Measurements from ENCODE around the gene BPIFB4. TPM values are rescaled to one million over a fixed set of nuclear protein-coding genes. Genes with fewer than 3 reads are reported as not detected.
"Not testable (repeated sequence)": the region's sequence is repeated elsewhere in the genome, so short reads cannot be mapped to it uniquely, and the experiment has no call there.

The BPIFB4 gene
- polyA plus RNA-seq, 3 donors: not detected

DNA sequence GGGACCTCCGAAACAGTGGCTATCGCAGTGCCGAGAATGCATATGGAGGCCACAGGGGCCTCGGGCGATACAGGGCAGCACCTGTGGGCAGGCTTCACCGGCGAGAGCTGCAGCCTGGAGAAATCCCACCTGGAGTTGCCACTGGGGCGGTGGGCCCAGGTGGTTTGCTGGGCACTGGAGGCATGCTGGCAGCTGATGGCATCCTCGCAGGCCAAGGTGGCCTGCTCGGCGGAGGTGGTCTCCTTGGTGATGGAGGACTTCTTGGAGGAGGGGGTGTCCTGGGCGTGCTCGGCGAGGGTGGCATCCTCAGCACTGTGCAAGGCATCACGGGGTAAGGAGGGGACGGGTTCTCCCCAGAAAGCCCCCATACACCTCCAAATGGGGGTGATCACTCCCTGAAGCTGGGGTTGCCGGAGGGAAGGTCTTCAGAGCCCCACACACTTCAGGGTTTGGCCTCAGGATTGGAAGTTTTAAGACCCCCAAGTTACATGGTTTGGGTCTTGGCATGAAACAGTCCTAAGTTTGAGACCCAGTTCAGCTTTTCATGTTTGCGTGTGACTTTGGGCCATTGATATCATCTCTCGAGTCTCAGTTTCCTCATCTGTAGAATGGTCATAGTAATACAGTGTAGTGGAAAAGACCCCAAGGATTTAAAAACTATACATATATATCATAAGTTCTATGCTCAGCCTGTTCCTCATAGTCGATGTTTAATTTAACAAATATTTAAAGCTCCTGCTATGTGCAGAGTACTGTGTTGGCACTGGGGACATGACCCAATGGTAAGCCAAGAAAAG, 4.3 kb downstream of the BPIFB4 start:
- DNase-seq (ENCODE audit: low read depth in 3 of 3, low spot score in 2 of 3): no peak

DNA sequence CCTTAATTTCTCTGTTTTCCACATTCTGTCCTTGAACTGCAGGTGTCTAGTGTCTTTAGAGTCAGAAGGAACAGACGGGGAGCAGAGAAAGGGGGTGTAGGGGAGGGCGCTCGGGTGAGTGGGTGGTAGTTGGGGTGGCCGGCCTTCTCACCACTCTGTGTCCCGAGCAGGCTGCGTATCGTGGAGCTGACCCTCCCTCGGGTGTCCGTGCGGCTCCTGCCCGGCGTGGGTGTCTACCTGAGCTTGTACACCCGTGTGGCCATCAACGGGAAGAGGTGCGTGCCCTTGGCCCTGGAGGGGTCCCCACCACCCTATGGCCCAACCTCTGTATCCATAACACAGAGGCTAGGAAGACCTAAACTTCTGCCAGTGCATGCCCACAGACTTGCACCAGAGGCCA, 5.3 kb downstream of the BPIFB4 start:
- DNase-seq (ENCODE audit: low read depth in 3 of 3, low spot score in 2 of 3): no peak

DNA sequence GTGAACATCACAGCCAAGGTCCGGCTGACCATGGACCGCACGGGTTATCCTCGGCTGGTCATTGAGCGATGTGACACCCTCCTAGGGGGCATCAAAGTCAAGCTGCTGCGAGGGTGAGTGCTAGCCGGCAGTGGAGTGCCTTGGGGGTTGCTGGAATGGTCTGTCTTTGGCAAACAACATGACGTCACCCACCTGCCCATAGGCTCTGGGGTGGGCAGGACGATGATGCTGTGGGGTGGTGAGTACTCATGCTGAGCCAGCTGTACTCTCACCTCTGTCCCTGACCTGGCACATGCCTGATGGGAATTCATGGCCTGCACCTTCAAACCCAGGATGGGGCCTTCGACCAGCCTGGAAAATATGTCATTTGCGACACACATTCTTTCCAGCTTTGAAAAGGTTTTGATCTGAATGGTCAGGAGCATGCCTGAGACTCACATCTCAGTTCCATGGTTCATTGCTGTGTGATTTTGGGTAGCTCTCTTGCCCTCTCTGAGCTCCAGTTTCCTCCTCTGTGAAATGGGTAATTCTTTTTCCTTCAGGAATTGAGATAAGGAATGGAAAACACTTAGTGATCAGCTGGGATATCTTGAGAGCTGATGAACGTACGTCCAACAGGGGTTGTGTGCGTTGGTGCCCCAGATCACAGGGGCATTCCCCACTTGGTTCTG, 6.7 kb downstream of the BPIFB4 start:
- DNase-seq (ENCODE audit: low read depth in 3 of 3, low spot score in 2 of 3): no peak

DNA sequence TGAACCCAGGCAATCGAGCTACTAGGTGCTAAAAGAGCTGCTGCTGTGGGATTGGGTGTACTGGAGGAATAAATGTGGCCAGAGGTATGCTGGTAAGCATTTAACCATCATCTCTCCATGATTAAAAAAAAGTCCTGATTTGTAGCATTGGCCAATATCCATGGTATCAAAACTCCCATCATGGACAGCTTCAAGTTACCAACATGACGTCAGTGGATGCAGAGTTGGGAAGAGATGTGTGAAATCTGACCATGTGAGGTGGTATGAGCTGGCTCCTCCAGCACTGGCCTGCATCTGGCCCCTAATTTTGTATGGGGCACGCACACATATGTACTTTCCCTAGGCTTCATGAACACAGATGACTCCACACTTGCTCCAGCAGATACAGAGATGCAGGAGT, 11.7 kb downstream of the BPIFB4 start:
- no peak for DNase-seq (ENCODE audit: low read depth in 3 of 3, low spot score in 2 of 3)

DNA sequence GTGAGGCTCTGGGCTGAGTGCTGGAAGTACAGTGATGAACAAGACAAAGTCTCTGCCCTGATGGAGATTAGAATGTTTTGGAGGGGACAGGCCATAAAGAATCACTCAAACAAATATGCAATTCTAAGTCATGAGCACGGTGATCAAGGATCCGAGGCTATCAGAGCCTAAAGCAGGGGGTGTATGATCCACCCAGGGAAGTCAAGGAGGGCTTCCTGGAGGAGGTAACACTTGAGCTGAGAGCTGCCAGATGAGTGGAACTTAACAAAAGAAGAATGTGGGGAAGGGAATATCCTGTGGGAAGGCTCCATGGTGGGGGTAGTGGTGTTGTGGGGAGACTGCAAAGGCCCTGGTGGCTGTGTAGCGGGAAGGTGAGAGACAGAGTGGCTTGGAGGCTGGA, 12.2 kb downstream of the BPIFB4 start:
- no peak for DNase-seq (ENCODE audit: low read depth in 3 of 3, low spot score in 2 of 3)

DNA sequence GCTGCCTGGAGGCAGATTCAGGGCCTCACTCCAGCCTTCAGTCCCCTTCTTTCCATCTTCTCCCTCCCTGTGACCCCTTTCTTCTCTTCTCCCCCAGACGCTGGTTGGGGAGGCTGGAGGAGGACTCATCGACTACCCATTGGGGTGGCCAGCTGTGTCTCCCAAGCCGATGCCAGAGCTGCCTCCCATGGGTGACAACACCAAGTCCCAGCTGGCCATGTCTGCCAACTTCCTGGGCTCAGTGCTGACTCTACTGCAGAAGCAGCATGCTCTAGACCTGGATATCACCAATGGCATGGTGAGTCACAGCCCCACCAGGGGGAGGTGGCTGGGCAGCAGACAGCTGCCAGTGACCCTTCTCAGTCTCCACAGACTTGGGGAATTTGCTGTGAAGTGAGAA, 12.9 kb downstream of the BPIFB4 start:
- no peak for DNase-seq (ENCODE audit: low read depth in 3 of 3, low spot score in 2 of 3)

DNA sequence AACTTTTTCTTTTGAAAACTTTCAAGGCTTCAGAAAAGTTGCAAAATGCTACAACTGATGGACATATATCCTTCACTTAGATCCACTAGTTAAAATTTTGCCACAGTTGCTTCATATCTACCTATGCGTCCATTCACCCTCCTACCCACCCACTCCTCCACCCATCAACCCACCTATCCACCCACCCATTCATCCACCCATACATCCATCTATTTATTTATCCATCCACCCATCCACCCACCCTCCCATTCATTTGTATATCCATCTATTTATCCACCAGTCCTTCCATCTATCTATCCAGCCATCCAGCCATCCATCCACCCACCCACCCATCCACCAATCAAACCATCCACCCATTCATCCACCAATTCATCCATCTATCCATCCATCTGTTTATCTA, 13.6 kb downstream of the BPIFB4 start:
- DNase-seq (ENCODE audit: low read depth in 3 of 3, low spot score in 2 of 3): no peak

DNA sequence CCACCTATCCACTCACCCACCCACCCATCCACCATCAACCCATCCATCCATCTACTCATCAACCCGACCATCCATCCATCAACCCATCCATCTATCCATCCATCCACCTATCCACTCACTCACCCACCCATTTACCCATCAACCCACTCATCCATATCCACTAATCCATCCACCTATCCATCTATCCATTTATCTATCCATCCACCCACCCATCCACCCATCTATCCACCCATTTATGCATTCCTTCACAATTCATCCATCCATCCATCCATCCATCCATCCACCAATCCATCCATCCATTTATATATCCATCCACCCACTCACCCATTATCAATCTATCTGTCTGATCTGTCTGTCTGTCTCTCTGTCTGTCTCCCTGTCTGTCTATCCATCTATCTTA, 14.1 kb downstream of the BPIFB4 start:
- DNase-seq (ENCODE audit: low read depth in 3 of 3, low spot score in 2 of 3): no peak

DNA sequence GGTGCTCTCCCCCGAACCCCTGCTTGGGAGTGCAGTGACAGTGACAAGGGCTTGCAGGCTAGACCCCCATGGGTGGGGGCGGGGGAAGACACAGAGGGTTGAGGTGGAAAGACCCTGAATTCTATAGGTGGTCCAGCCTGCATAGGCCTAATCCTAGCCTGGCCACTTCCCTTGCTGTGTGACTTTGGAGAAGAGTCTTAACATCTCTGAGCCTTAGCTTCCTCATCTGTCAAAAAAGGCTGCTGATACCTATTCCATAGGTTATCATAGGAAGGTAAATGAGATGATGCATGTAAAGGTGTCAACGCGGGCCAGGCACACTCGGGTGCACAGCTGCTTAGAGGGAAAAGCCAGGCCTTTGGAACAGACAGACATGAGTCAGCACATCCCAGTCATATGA, 15.8 kb downstream of the BPIFB4 start:
- no peak for DNase-seq (ENCODE audit: low read depth in 3 of 3, low spot score in 2 of 3)

DNA sequence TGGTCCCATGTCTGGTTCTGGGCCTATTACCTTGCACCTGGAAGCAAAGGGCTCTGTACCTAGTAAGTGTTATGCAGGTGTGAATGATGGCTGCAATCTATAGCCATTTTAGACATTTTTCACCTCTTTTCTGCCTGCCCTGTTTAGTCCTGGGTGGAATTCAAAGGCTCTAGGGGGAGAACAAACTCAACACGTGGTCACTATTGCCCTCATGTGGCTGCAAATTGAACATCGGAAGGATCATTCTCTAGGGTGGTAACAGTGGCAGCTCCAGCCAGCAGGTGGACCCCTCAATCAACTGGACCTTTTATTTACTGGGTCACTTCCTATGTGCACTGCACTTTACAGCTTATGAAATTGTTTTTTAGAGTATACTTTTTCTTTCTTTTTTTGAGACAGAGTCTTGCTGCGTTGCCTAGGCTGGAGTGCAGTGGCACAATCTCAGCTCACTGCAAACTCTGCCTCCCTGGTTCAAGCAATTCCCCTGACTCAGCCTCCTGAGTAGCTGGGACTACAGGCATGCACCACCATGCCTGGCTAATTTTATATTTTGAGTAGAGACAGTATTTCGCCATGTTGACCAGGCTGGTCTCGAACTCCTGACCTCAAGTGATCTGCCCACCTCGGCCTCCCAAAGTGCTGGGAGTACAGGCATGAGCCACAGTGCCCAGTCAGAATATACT, 16.6 kb downstream of the BPIFB4 start:
- peak; percentile 6 to 35 (median 13) for DNase-seq (ENCODE audit: low read depth in 3 of 3, low spot score in 2 of 3)

DNA sequence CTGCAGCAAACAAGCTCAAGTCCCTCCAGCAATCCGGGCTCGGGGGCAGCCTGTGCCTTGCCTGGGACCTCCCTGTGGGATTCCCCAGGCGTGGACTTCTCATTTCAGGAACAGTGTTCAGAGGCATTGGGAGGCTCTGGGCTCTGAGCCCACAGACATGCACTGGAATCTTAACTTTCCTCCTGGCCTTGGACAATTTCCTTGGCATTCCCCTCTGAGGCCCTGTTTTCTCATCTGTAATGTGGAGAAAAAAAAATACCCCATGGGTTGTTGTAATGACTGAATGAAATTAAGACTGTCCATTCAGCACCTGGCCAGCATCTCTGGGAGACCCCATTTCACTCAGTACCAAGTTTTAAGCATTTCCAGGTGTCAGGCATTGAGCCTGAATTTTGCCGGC, 17.6 kb downstream of the BPIFB4 start:
- DNase-seq (ENCODE audit: low read depth in 3 of 3, low spot score in 2 of 3): no peak

DNA sequence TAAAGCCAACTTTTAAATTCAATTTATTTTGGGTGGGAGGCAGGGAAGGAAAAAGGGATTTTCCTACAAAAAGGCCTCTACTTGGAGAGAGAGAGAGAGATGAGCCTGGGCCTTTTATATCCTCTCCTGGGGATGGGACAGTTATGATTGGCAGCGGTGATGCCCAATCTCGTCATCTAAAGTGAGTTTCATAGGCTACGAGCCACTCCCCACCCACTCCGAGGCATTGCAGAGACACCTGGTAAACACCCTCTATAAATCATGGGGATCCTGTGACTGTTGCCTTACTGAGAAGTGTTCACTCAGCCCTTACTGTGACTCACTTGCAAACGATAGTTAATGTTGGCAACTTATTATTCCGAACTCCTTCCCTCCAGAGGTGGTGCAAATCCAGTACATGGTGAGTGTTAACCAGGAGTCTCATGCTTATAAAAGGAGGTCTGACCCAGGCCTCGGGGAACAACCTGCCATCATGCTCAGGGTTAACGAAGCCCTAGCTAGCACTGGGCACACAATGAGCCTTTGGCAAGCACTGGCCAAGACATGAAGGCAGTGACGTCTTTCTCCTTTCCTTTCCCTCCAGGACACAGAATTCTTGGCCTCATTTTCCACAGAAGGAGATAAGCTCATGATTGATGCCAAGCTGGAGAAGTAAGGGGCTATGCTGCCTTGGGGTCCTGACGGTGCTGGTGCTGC, 20.5 kb downstream of the BPIFB4 start:
- no peak for DNase-seq (ENCODE audit: low read depth in 3 of 3, low spot score in 2 of 3)

DNA sequence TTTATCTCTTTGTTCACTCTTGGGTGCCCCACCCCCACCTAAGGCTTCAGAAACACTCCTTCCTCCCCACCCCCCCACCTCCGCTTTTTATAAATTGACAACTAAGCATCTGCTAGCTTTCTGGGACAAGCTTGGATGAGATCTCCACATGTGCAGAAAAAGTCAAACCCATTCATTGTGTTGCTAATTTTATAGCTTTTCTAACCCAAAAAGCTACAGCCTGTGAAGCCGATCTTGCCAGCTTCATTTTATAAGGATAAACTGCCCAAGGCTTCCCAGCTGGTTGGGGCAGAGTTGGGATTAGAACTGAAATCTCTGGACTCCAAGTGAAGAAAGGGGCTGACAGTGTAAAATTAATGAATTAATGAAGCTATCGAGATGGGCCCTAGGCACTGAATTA, 24.1 kb downstream of the BPIFB4 start:
- no peak for DNase-seq (ENCODE audit: low read depth in 3 of 3, low spot score in 2 of 3)

DNA sequence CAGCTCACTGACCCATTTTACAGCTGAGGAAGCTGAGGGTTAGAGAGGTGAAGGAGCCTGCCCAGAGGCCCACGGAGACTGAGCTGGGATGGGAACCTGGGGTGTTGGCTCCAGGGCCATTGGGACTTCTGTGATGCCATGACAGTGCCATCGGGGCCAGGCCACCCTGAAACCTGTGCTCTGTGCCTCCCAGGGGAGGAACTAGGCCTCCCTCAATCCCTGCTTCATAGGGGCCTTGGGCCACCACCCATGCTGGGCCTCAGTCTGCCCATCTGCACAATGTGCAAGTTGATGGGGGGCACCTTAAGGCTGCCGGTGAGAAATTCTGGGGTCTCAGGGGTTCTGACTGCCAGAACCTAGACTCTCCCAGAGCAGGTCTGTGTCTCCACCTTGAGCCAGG, 24.9 kb downstream of the BPIFB4 start:
- no peak for DNase-seq (ENCODE audit: low read depth in 3 of 3, low spot score in 2 of 3)

DNA sequence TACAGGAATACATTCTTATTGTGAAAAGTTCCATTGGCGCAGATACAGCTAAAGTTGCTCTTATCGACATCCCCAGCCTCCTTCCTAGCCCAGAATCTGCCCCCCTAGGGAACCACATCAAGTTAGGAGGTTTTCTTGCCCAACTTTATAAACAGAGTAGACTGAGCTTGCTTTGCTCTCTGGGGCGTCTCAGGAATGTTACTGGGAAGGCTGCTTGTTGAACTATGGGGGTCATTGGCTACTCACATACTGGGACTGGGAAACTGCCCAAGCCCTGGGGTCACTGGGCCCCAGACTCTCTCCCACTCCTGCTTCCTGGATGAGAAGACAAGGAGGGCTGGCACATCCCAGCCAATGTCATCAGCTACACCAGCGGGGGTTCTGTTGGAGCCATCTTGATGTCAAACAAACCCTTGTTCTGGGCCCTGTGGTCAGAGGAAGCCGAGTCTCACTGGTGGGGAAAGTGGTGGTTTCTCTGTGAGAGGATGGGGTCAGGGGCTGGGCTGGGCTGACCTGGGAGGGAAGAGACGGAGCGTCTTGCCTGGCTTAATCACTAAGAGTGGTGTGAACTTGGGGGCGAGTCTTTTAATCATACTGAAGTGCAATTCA, 26.0 kb downstream of the BPIFB4 start:
- no peak for DNase-seq (ENCODE audit: low read depth in 3 of 3, low spot score in 2 of 3)

DNA sequence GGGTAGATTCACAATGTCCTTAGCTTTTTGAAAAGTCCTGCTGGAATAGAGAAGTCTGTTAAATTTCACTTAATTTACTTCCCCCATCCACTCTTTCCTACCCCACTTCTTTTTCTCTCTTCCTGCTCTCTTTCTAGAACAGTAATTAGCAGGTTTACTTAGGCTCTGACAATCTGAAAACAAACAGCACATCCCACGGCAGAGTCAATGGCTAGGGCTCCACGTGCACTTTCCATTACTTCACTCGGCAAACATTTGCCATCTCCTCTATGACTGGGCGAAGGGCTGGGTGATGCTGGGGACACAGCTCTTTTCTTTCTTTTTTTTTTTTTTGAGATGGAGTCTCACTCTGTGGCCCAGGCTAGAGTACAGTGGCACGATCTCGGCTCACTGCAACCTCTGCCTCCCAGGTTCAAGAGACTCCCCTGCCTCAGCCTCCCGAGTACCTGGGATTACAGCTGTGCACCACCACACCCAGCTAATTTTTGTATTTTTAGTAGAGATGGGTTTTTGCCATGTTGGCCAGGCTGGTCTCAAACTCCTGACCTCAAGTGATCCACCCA, 26.7 kb downstream of the BPIFB4 start:
- not testable (repeated sequence) for DNase-seq (ENCODE audit: low read depth in 3 of 3, low spot score in 2 of 3)

DNA sequence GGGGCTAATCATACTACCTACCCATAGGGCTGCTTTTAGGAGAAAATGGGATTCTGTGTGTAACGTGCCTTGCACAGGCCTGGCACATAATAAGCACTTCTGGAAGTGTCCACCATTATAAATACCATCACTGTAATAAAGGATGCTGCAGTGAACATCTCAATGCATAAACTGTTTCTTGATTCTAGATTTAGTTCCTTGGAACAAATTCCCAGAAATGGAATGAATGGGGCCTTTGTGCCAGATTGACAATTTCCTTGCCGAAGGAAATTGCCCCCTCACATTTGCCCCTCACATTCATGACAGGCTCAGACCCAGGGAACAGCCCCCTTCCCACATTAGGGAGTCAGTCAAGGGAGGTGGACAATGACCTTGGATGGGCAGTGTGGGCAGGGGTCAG, 29.2 kb downstream of the BPIFB4 start:
- no peak for DNase-seq (ENCODE audit: low read depth in 3 of 3, low spot score in 2 of 3)

DNA sequence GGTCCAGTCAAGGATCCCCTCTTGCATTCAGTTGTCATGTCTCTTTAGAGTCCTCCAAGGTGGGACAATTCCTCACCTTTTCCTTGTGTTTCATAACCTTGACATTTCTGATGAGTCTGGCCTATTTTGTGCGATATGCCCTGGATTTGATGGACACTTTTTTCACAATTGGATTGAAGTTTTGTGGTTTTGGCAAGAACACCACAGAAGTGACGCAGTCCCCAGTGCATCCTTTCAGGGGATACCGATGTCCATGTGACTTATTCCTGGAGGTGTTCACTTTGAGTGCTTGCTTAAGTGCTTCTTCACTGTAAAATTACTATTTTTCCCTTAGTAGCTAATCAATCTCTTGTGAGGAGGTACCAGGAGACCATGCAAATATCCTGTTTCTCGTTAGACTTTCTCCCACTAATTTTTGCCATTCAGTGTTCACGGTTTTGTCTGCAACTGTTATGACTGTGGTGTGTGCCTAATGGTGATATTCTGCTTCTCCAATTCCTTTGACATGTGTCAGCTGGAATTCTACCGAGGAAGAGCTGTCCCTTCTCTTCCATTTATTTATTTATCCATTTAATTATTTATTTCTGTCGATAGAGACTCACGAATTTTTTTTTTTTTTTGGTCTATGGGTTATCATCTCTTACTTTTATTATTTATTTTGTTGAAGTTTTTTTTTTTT, 30.8 kb downstream of the BPIFB4 start:
- no peak for DNase-seq (ENCODE audit: low read depth in 3 of 3, low spot score in 2 of 3)

DNA sequence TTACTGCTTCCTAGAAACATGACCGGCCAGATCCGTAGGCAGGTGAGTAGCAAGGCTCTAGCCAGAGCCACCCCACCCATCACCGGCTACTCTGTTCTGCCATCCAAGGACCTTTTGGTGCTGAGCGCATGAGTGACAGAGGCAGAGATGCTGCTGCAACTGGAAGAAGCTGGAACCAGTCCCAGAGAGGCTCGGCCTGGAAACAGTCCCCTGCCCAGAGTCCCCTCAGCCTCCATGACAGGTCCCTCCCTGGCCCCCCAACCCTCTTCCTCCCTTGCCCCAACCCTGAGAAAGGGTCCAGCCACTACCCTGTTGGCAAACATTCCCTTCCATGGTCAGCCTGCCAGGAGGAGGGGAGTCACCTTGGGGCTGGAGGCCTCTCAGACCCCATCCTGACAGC, 31.9 kb downstream of the BPIFB4 start:
- no peak for DNase-seq (ENCODE audit: low read depth in 3 of 3, low spot score in 2 of 3)

All from right renal cortex interstitium (tissue), 3 donors.